ENCODE measurements around the gene NPM1. TPM values are rescaled to one million over a fixed set of nuclear protein-coding genes. Genes with fewer than 3 reads are reported as not detected.

The NPM1 gene
- total and polyA plus RNA-seq, 7 donors = 722 to 2,962 (median 951) TPM

GRCh38 chr5:171420431-171421241 lies 33.0 kb downstream of the NPM1 start:
- no peaks in the 10 kb centered on the region for H3K36me3 ChIP-seq
- peak; percentile 90 for DNase-seq
- H3K4me1 ChIP-seq = peaks cover 0 to 33% (median 31%) of the 10 kb centered on the region in 4 donors
- WGBS, 2 donors = 1 to 2% methylated on average over 65 of the region's 65 CpGs
- no peak for TF ChIP-seq EP300 (IDR thresholded peaks at IDR 0.05)
- TF ChIP-seq POLR2AphosphoS5 (IDR thresholded peaks at IDR 0.05) = no peak
- no peak for TF ChIP-seq CTCF (IDR thresholded peaks at IDR 0.05)
- no peak for TF ChIP-seq POLR2A (IDR thresholded peaks at IDR 0.05)
- H3K27ac ChIP-seq = peak overlapping the region in 2 of 4 donors; percentile 26 to 43
- no peaks in the 10 kb centered on the region for H3K27me3 ChIP-seq
- H3K4me3 ChIP-seq = peak overlapping the region in 3 of 4 donors; percentile 29 to 49 (median 45)
- no peaks in the 10 kb centered on the region for H3K9me3 ChIP-seq
- intact Hi-C loops (cut with DNase I) = loop anchor here (10.0 kb wide), 1 partner anchor 184 kb away; no protein-coding TSS in a partner anchor

GRCh38 chr5:171421331-171422262 lies 33.9 kb downstream of the NPM1 start:
- no peak for DNase-seq
- H3K27me3 ChIP-seq = no peaks in the 10 kb centered on the region
- peak overlapping the region in 2 of 4 donors; percentile 26 to 43 for H3K27ac ChIP-seq
- no peaks in the 10 kb centered on the region for H3K9me3 ChIP-seq
- H3K36me3 ChIP-seq = no peaks in the 10 kb centered on the region
- 47 to 64% methylated on average over 16 of the region's 16 CpGs for WGBS, 2 donors
- peak overlapping the region in 1 of 4 donors; percentile 45 for H3K4me3 ChIP-seq
- H3K4me1 ChIP-seq = peaks cover 0 to 33% (median 31%) of the 10 kb centered on the region in 4 donors
- intact Hi-C loops (cut with DNase I) = loop anchor here (10.0 kb wide), 1 partner anchor 183 kb away; no protein-coding TSS in a partner anchor
- TF ChIP-seq EP300 (IDR thresholded peaks at IDR 0.05) = no peak

- WGBS, 2 donors = 98 to 99% methylated on average over 2 of the region's 2 CpGs
- TF ChIP-seq POLR2A (IDR thresholded peaks at IDR 0.05) (no peak), POLR2AphosphoS5 (IDR thresholded peaks at IDR 0.05) (no peak), EP300 (IDR thresholded peaks at IDR 0.05) (no peak), CTCF (IDR thresholded peaks at IDR 0.05) (no peak)
- Histone ChIP-seq H3K4me3 (no peak overlapping the region), H3K27me3 (no peaks in the 10 kb centered on the region), H3K4me1 (peaks cover 0 to 33% (median 31%) of the 10 kb centered on the region in 4 donors), H3K27ac (no peak overlapping the region), H3K9me3 (no peaks in the 10 kb centered on the region), H3K36me3 (no peaks in the 10 kb centered on the region)
- no peak for DNase-seq
- intact Hi-C loops (cut with DNase I) = loop anchor here (10.0 kb wide), 1 partner anchor 182 kb away; no protein-coding TSS in a partner anchor
Observed at GRCh38 chr5:171422495-171422894, 34.8 kb downstream of the NPM1 start.

- no peak for DNase-seq
- Histone ChIP-seq H3K36me3 (no peaks in the 10 kb centered on the region), H3K27me3 (no peaks in the 10 kb centered on the region), H3K4me3 (no peak overlapping the region), H3K9me3 (no peaks in the 10 kb centered on the region), H3K4me1 (peaks cover 0 to 33% (median 31%) of the 10 kb centered on the region in 4 donors), H3K27ac (no peak overlapping the region)
- WGBS, 2 donors = 90 to 92% methylated on average over 26 of the region's 26 CpGs
- intact Hi-C loops (cut with DNase I) = loop anchor here (10.0 kb wide), 1 partner anchor 182 kb away; no protein-coding TSS in a partner anchor
- TF ChIP-seq POLR2A (IDR thresholded peaks at IDR 0.05) = no peak
- no peak for TF ChIP-seq CTCF (IDR thresholded peaks at IDR 0.05)
Observed at GRCh38 chr5:171422902-171423663, 35.4 kb downstream of the NPM1 start.
